Mucosa of rectum (tissue), 2 donors: ENCODE results near the gene PTPRK.

Source experiments
- H3K27ac ChIP-seq, 2 donors: one replicate each; pipeline ENCODE4 v1.7.0; 2013; ENCODE audit warnings: inconsistent platforms in 2 of 2, low read depth in 2 of 2, low read length in 2 of 2
- H3K27me3 ChIP-seq, 2 donors: one replicate each; pipeline ENCODE4 v1.7.0; 2013; ENCODE audit warnings: low read length in 2 of 2; ENCODE audit not compliant: control insufficient read depth in 2 of 2, insufficient read depth in 2 of 2
- H3K36me3 ChIP-seq, 2 donors: one replicate each; pipeline ENCODE4 v1.7.0; 2013; ENCODE audit warnings: low read length in 2 of 2; ENCODE audit not compliant: control insufficient read depth in 2 of 2, insufficient read depth in 2 of 2
- H3K4me1 ChIP-seq, 2 donors: one replicate each; pipeline ENCODE4 v1.7.0; 2013; ENCODE audit warnings: low read length in 2 of 2, mild to moderate bottlenecking in 1 of 2; ENCODE audit not compliant: control insufficient read depth in 2 of 2, insufficient read depth in 2 of 2
- H3K4me3 ChIP-seq, 2 donors: one replicate each; pipeline ENCODE4 v1.7.0; 2013; ENCODE audit warnings: low read length in 2 of 2
- H3K9ac ChIP-seq, 2 donors: one replicate each; pipeline ENCODE4 v1.7.0; 2013; ENCODE audit warnings: low read length in 2 of 2, low read depth in 1 of 2, mild to moderate bottlenecking in 1 of 2
- H3K9me3 ChIP-seq, 2 donors: one replicate each; pipeline ENCODE4 v1.7.0; 2013; ENCODE audit warnings: low read length in 2 of 2; ENCODE audit not compliant: control insufficient read depth in 2 of 2
- donor health status: healthy.
- donor health status: Normal muscosa, but diverticular disease.

PTPRK gene

GRCh38 chr6:128095362-128095761 lies 425.0 kb downstream of the PTPRK start:
- Histone ChIP-seq H3K27ac (no peak overlapping the region), H3K27me3 (no peaks in the 10 kb centered on the region), H3K4me1 (no peaks in the 10 kb centered on the region), H3K36me3 (no peaks in the 10 kb centered on the region), H3K9me3 (no peaks in the 10 kb centered on the region), H3K4me3 (no peak overlapping the region), H3K9ac (no peak overlapping the region)

- H3K27ac ChIP-seq = no peak overlapping the region
- no peaks in the 10 kb centered on the region for H3K4me1 ChIP-seq
- H3K9ac ChIP-seq = no peak overlapping the region
- H3K36me3 ChIP-seq = peaks cover 9 to 11% of the 10 kb centered on the region in 2 donors
- no peaks in the 10 kb centered on the region for H3K9me3 ChIP-seq
- H3K4me3 ChIP-seq = no peak overlapping the region
- H3K27me3 ChIP-seq = no peaks in the 10 kb centered on the region
Measured at GRCh38 chr6:128079021-128079420, 441.4 kb downstream of the PTPRK start.

GRCh38 chr6:128078276-128078675 lies 442.1 kb downstream of the PTPRK start:
- Histone ChIP-seq H3K9ac (no peak overlapping the region), H3K36me3 (peaks cover 9 to 11% of the 10 kb centered on the region in 2 donors), H3K27me3 (no peaks in the 10 kb centered on the region), H3K27ac (no peak overlapping the region), H3K9me3 (no peaks in the 10 kb centered on the region), H3K4me1 (no peaks in the 10 kb centered on the region), H3K4me3 (no peak overlapping the region)

DNA sequence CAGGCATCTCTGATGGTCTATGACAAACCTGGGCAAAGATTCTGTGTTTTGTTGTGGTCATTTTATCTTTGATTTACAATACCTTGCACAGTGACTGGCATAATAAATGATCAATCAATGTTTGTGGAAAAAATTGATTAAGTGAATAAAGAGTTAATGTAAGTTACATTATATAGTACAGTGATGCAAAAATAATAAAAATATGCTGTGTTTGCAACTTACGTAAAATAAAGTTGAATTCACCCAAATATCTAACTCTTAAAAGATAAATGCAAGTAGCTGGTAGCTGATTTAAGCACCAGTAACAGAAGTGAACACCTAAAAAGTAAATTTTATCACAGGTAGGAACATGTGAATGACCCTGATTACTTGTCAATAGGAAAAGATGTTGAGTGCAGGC lies 443.6 kb downstream of the PTPRK start:
- Histone ChIP-seq H3K36me3 (peaks cover 5 to 8% of the 10 kb centered on the region in 2 donors), H3K27ac (no peak overlapping the region), H3K4me3 (no peak overlapping the region), H3K9me3 (no peaks in the 10 kb centered on the region), H3K9ac (no peak overlapping the region), H3K4me1 (no peaks in the 10 kb centered on the region), H3K27me3 (no peaks in the 10 kb centered on the region)

- Histone ChIP-seq H3K9ac (no peak overlapping the region), H3K4me3 (no peak overlapping the region), H3K4me1 (no peaks in the 10 kb centered on the region), H3K9me3 (no peaks in the 10 kb centered on the region), H3K27me3 (no peaks in the 10 kb centered on the region), H3K27ac (no peak overlapping the region), H3K36me3 (peaks cover 5 to 8% of the 10 kb centered on the region in 2 donors)
Measured at GRCh38 chr6:128074567-128074966, 445.8 kb downstream of the PTPRK start.

- Histone ChIP-seq H3K9me3 (no peaks in the 10 kb centered on the region), H3K4me3 (no peak overlapping the region), H3K27ac (no peak overlapping the region), H3K27me3 (no peaks in the 10 kb centered on the region), H3K4me1 (no peaks in the 10 kb centered on the region), H3K9ac (no peak overlapping the region), H3K36me3 (peaks cover 2 to 4% of the 10 kb centered on the region in 2 donors)
Measured at GRCh38 chr6:128073389-128073788, 447.0 kb downstream of the PTPRK start.

DNA sequence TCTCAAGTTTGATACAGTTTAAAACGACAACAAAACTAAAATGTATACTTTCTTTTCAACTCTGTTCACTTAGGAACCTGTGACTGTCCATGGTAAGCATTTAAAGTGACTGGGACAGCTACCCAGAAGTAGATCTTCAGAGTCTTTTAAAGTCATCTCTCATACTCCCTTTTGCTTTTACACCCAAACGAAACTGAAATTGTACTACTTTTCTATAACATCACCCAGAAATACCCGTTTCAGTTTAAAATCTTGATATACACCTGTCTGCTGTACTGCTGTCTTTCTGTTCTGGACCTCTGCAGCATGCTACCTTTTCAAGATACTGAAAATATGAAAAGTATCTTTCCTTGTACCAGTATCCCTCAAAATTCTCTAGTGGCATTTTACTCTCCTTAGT lies 449.2 kb downstream of the PTPRK start:
- Histone ChIP-seq H3K4me3 (no peak overlapping the region), H3K27ac (no peak overlapping the region), H3K9ac (no peak overlapping the region), H3K9me3 (no peaks in the 10 kb centered on the region), H3K36me3 (peaks cover 0 to 3% of the 10 kb centered on the region in 2 donors), H3K27me3 (no peaks in the 10 kb centered on the region), H3K4me1 (peaks cover 3 to 4% of the 10 kb centered on the region in 2 donors)

DNA sequence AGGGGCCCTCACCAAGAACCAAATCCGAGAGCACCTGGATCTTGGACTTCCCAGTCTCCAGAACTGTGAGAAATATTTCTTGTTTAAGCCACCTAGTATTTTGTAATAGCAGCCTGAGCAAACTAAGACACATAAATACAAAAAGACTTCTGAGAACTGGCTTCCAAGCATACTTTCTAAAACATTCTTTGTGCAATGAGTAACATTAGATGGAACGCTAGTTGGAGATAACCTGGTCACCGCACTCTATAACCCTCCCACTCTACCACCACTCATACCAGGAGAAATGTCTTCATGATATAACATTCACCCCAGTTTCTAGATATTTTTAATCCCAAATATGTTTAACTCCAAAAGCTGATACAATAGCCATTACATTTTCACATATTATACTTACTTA lies 450.0 kb downstream of the PTPRK start:
- Histone ChIP-seq H3K27me3 (no peaks in the 10 kb centered on the region), H3K36me3 (peaks cover 0 to 3% of the 10 kb centered on the region in 2 donors), H3K4me3 (no peak overlapping the region), H3K27ac (no peak overlapping the region), H3K9ac (no peak overlapping the region), H3K9me3 (no peaks in the 10 kb centered on the region), H3K4me1 (peaks cover 3 to 4% of the 10 kb centered on the region in 2 donors)

DNA sequence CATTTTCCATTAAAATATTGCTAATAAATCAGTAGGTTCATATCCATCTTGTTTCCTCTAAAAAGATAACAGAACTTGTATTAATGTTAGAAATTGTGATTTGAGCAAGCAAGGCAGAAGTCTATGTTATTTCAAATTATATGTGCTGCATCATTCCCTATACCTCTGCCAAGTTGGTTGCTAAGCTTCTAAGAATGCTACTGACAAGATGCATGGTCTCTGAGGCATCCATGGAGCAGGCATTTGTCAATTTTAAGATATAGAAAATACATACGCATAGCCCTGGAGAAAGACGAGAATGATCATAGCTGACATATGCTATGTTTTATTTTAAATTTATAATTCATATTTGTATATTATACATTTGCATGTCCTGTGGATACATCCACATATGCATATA lies 451.2 kb downstream of the PTPRK start:
- Histone ChIP-seq H3K36me3 (peaks cover 0 to 6% of the 10 kb centered on the region in 2 donors), H3K4me1 (peaks cover 3 to 4% of the 10 kb centered on the region in 2 donors), H3K27ac (no peak overlapping the region), H3K27me3 (no peaks in the 10 kb centered on the region), H3K4me3 (no peak overlapping the region), H3K9ac (no peak overlapping the region), H3K9me3 (no peaks in the 10 kb centered on the region)

- H3K27me3 ChIP-seq = no peaks in the 10 kb centered on the region
- no peak overlapping the region for H3K9ac ChIP-seq
- H3K4me3 ChIP-seq = no peak overlapping the region
- peaks cover 0 to 6% of the 10 kb centered on the region in 2 donors for H3K36me3 ChIP-seq
- H3K9me3 ChIP-seq = no peaks in the 10 kb centered on the region
- H3K27ac ChIP-seq = no peak overlapping the region
- peaks cover 3 to 4% of the 10 kb centered on the region in 2 donors for H3K4me1 ChIP-seq
Measured at GRCh38 chr6:128068119-128068479, 452.3 kb downstream of the PTPRK start.
